ENCODE data around the gene PDE6A. TPM values are rescaled to one million over a fixed set of nuclear protein-coding genes. Genes with fewer than 3 reads are reported as not detected.
A peak's percentile ranks its signal among the peaks of the same experiment; 100 is the strongest.

Gene PDE6A
- polyA plus RNA-seq, 3 donors = 0.01 TPM; not detected in 2

GRCh38 chr5:149816661-149817060 lies 127.9 kb downstream of the PDE6A start:
- intact Hi-C loops (cut with micrococcal nuclease) = no loop called here
- Histone ChIP-seq H2AFZ (ENCODE audit: insufficient read depth, low read depth, low read length, poor library complexity, severe bottlenecking) (no peak overlapping the region), H3K9me3 (replicated peaks in 1 of 2; ENCODE audit: control insufficient read depth in 1 of 2, insufficient read depth in 1 of 2, low read length in 2 of 2) (no peaks in the 10 kb centered on the region), H3K79me2 (ENCODE audit: insufficient read depth, low read length) (peaks cover 30% of the 10 kb centered on the region), H3K36me3 (replicated peaks in 1 of 2; ENCODE audit: control insufficient read depth in 1 of 2, insufficient read depth in 2 of 2, low read length in 2 of 2) (peaks cover 13 to 43% of the 10 kb centered on the region in 2 donors), H3K4me1 (ENCODE audit: control insufficient read depth in 1 of 2, insufficient read depth in 2 of 2, low read length in 2 of 2) (no peaks in the 10 kb centered on the region), H3K9ac (ENCODE audit: insufficient read depth, low read length, poor library complexity, severe bottlenecking) (no peak overlapping the region), H3K27me3 (ENCODE audit: control insufficient read depth in 2 of 2, insufficient read depth in 2 of 2, low read length in 2 of 2) (no peaks in the 10 kb centered on the region), H4K20me1 (ENCODE audit: insufficient read depth, low read length) (peaks cover 96% of the 10 kb centered on the region), H3K4me3 (replicated peaks in 1 of 3; ENCODE audit: low read depth in 2 of 3, low read length in 3 of 3) (no peak overlapping the region), H3K4me2 (replicated peaks; ENCODE audit: extremely low read depth, low read length, poor library complexity, severe bottlenecking) (no peak overlapping the region), H3K27ac (ENCODE audit: low read depth in 1 of 2, low read length in 2 of 2) (no peak overlapping the region)
- Mint-ChIP-seq H3K4me3 (no peak overlapping the region), H3K9me3 (no peaks in the 10 kb centered on the region), H3K4me1 (peaks cover 4% of the 10 kb centered on the region), H3K36me3 (peaks cover 35 to 37% of the 10 kb centered on the region in 2 donors), H3K27me3 (ENCODE audit: low read depth in 3 of 3) (peaks cover 0 to 1% (median 0%) of the 10 kb centered on the region in 3 donors), H3K27ac (peak overlapping the region in 3 of 7 donors; percentile 20 to 83 (median 30))
- WGBS (ENCODE audit: insufficient coverage) = 83% methylated on average over 1 of the region's 2 CpGs
- DNase-seq = no peak
- TF ChIP-seq CTCF (IDR thresholded peaks at IDR 0.05) = no peak

GRCh38 chr5:149811453-149811852 lies 133.1 kb downstream of the PDE6A start:
- WGBS (ENCODE audit: insufficient coverage) = 50% methylated on average over 1 of the region's 3 CpGs
- no peak for TF ChIP-seq CTCF (IDR thresholded peaks at IDR 0.05)
- Histone ChIP-seq H3K4me3 (replicated peaks in 1 of 3; ENCODE audit: low read depth in 2 of 3, low read length in 3 of 3) (no peak overlapping the region), H3K36me3 (replicated peaks in 1 of 2; ENCODE audit: control insufficient read depth in 1 of 2, insufficient read depth in 2 of 2, low read length in 2 of 2) (peaks cover 0 to 26% of the 10 kb centered on the region in 2 donors), H3K9ac (ENCODE audit: insufficient read depth, low read length, poor library complexity, severe bottlenecking) (no peak overlapping the region), H4K20me1 (ENCODE audit: insufficient read depth, low read length) (peaks cover 94% of the 10 kb centered on the region), H3K27ac (ENCODE audit: low read depth in 1 of 2, low read length in 2 of 2) (peak overlapping the region in 1 of 2 donors; percentile 16), H3K9me3 (replicated peaks in 1 of 2; ENCODE audit: control insufficient read depth in 1 of 2, insufficient read depth in 1 of 2, low read length in 2 of 2) (no peaks in the 10 kb centered on the region), H3K79me2 (ENCODE audit: insufficient read depth, low read length) (peaks cover 48% of the 10 kb centered on the region), H3K4me1 (ENCODE audit: control insufficient read depth in 1 of 2, insufficient read depth in 2 of 2, low read length in 2 of 2) (peaks cover 0 to 8% of the 10 kb centered on the region in 2 donors), H3K27me3 (ENCODE audit: control insufficient read depth in 2 of 2, insufficient read depth in 2 of 2, low read length in 2 of 2) (no peaks in the 10 kb centered on the region), H3K4me2 (replicated peaks; ENCODE audit: extremely low read depth, low read length, poor library complexity, severe bottlenecking) (no peak overlapping the region), H2AFZ (ENCODE audit: insufficient read depth, low read depth, low read length, poor library complexity, severe bottlenecking) (no peak overlapping the region)
- peaks cover 15 to 30% of the 10 kb centered on the region in 2 donors for H3K36me3 Mint-ChIP-seq
- H3K9me3 Mint-ChIP-seq = no peaks in the 10 kb centered on the region
- no peaks in the 10 kb centered on the region for H3K27me3 Mint-ChIP-seq (ENCODE audit: low read depth in 3 of 3)
- no peak overlapping the region for H3K4me3 Mint-ChIP-seq
- intact Hi-C loops (cut with micrococcal nuclease) = no loop called here
- DNase-seq = no peak
- peaks cover 16% of the 10 kb centered on the region for H3K4me1 Mint-ChIP-seq
- H3K27ac Mint-ChIP-seq = no peak overlapping the region

Measured in CD14-positive monocyte (primary cell).